Heart left ventricle (tissue), 16 donors: Measurements from ENCODE around the gene KRTAP5-8. TPM values are rescaled to one million over a fixed set of nuclear protein-coding genes. Genes with fewer than 3 reads are reported as not detected.
"Not testable (repeated sequence)": the region's sequence is repeated elsewhere in the genome, so short reads cannot be mapped to it uniquely, and the experiment has no call there.

Experiments
- ATAC-seq, 4 donors: fragments of 200-7000 bp; cut with Tn5 transposase; one replicate each; pipeline ENCODE4 v1.9.1; 2020 to 2022; ENCODE audit warnings: moderate library complexity in 4 of 4, mild to moderate bottlenecking in 3 of 4, moderate number of reproducible peaks in 1 of 4
- DNase-seq, 5 donors: peaks; one replicate each; pipeline ENCODE4 v3.0.0-alpha.2; 2020
- H3K27ac ChIP-seq, 12 donors: fragments of 200-600 bp; sonication (generic) in 4 of 12; one replicate each; pipeline versions ENCODE4 v1.5.0 to v1.8.0; 2016 to 2022; ENCODE audit warnings: mild to moderate bottlenecking in 2 of 12
- H3K27me3 ChIP-seq, 9 donors: fragments of 200-600 bp; sonication (generic) in 2 of 9; one replicate each; pipeline versions ENCODE4 v1.5.1 to v1.8.0; 2016 to 2022; ENCODE audit warnings: mild to moderate bottlenecking in 3 of 9
- H3K36me3 ChIP-seq, 9 donors: fragments of 200-600 bp; sonication (generic) in 2 of 9; one replicate each; pipeline versions ENCODE4 v1.5.0 to v1.8.0; 2018 to 2022; ENCODE audit warnings: mild to moderate bottlenecking in 2 of 9
- H3K4me1 ChIP-seq, 12 donors: fragments of 200-600 bp; sonication (generic) in 4 of 12; one replicate each; pipeline versions ENCODE4 v1.5.0 to v1.8.0; 2016 to 2022; ENCODE audit warnings: mild to moderate bottlenecking in 3 of 12
- H3K4me3 ChIP-seq, 12 donors: fragments of 200-600 bp; sonication (generic) in 4 of 12; one replicate each; pipeline versions ENCODE4 v1.5.0 to v1.8.0; 2017 to 2022; ENCODE audit warnings: mild to moderate bottlenecking in 9 of 12, moderate library complexity in 4 of 12
- H3K9me3 ChIP-seq, 12 donors: fragments of 200-600 bp; sonication (generic) in 4 of 12; one replicate each; pipeline versions ENCODE4 v1.5.0 to v1.8.0; 2016 to 2022; ENCODE audit warnings: mild to moderate bottlenecking in 1 of 12
- CTCF ChIP-seq, 12 donors: fragments of 200-600 bp; sonication (generic) in 4 of 12; IDR thresholded peaks; one replicate each; pipeline versions ENCODE4 v1.5.0 to v1.8.0; 2018 to 2022; ENCODE audit warnings: antibody characterized with exemption in 12 of 12, mild to moderate bottlenecking in 5 of 12
- POLR2A ChIP-seq, 2 donors: fragments of 450-650 bp; IDR thresholded peaks; one replicate each; pipeline ENCODE4 v1.6.1; 2017; ENCODE audit warnings: antibody characterized with exemption in 2 of 2, mild to moderate bottlenecking in 2 of 2, moderate library complexity in 2 of 2
- WGBS, 4 donors: extraction: QIAGEN DNeasy Blood & Tissue Kit in 2 of 4; methylation state at CpG; one replicate each; pipeline versions ENCODE4 v1.1.5 to v1.1.7; 2013 to 2018; 5-methylcytosine and 5-hydroxymethylcytosine counted together
- intact Hi-C, 10 donors: fragments of 100-400 bp; cut with DNase I; formaldehyde crosslinking; loops; one replicate each; pipeline versions ENCODE4 v1.11.1 to v1.14.2; 2022
- polyA plus RNA-seq, 2 donors: library from polyadenylated mRNA; stranded (reverse); fragments of 200-250 nt; gene quantifications; one replicate each; pipeline ENCODE4 v1.2.3, GENCODE V29; 2013
- total RNA-seq, 9 donors: library from RNA; depleted of rRNA in 2 of 9; stranded (reverse); fragments of >200 nt in 2 of 9; fragmentation: NEBNext Ultra II Directional in 3 of 9; extraction: Animal tissue kit (Norgen Biotek cat#: 25700) in 3 of 9; gene quantifications; one replicate each; pipeline versions ENCODE4 v1.1.0 to v1.2.4, GENCODE V29; 2016 to 2023
- donor health status: ischemic (EF 13 %, LVEDD 7.1; RV severe dilation, severe dysfunction).
- donor health status: healthy with polysubstance abuse.
- donor health status: DM: no; HTN: yes; CAD: no.
- donor health status: DM: no; HTN: no; CAD: no.
- donor health status: ischemic (EF 25% LVEDD 6.9; RV normal size, moderate dysfunction).
- donor health status: ischemic (EF 25% LVEDD 5.7; RV mildly dilated, moderate dysfunction).
- donor health status: healthy.
- donor health status: DM: yes; HTN: yes; CAD: no.
- donor health status: ischemic (EF 35%, LVEDD 5.7; RV mildly dilated, moderate dysfunction).
- donor health status: nonischemic (EF 11% LVEDD 7.7; RV severe dilation, severe dysfunction).
- donor health status: DM: yes; HTN: yes; CAD: no.
- donor health status: PGD.
- donor health status: ischemic (EF 29% LVEDD 5.4; RV normal size, mild dysfunction).
- donor health status: nonischemic (EF 23%, LVEDD 6.1; RV moderate dilation, normal function).

KRTAP5-8 gene
- total and polyA plus RNA-seq, 11 donors, result 0.19 TPM; not detected in 10

GRCh38 chr11:71582309-71582895, 44.6 kb downstream of the KRTAP5-8 start, which contains the start of gene KRTAP5-11:
KRTAP5-11 (minus strand) TSS chr11:71582875; CDS start chr11:71582837, 38 bp downstream.
- DNase-seq, result no peak
- ATAC-seq, result no peak
- 66 to 87% (median 78%) methylated on average over 2 to 3 of the region's 3 CpGs for WGBS, 4 donors
- Histone ChIP-seq H3K9me3 (no peaks in the 10 kb centered on the region), H3K4me1 (peaks cover 0 to 6% (median 0%) of the 10 kb centered on the region in 12 donors), H3K36me3 (no peaks in the 10 kb centered on the region), H3K27ac (no peak within 1 kb of the TSS), H3K27me3 (peaks cover 0 to 17% (median 0%) of the 10 kb centered on the region in 9 donors), H3K4me3 (no peak within 1 kb of the TSS)
- intact Hi-C loops, result no loop called here
- TF ChIP-seq POLR2A (IDR thresholded peaks at IDR 0.05), result no peak
- no peak for TF ChIP-seq CTCF (IDR thresholded peaks at IDR 0.05)

GRCh38 chr11:71582969-71583368, 45.1 kb downstream of the KRTAP5-8 start:
- H3K36me3 ChIP-seq, H3K27ac ChIP-seq, H3K4me3 ChIP-seq, DNase-seq, H3K9me3 ChIP-seq, ATAC-seq, H3K4me1 ChIP-seq, intact Hi-C loops: not testable (repeated sequence)
- 75 to 90% (median 88%) methylated on average over 2 of the region's 2 CpGs for WGBS, 4 donors
- peaks cover 0 to 17% (median 0%) of the 10 kb centered on the region in 9 donors for H3K27me3 ChIP-seq

- DNase-seq, intact Hi-C loops, H3K27ac ChIP-seq, ATAC-seq, H3K4me3 ChIP-seq, H3K36me3 ChIP-seq, H3K9me3 ChIP-seq, H3K4me1 ChIP-seq: not testable (repeated sequence)
- 83 to 90% (median 87%) methylated on average over 5 of the region's 5 CpGs for WGBS, 4 donors
- peaks cover 0 to 17% (median 0%) of the 10 kb centered on the region in 9 donors for H3K27me3 ChIP-seq
Measured at GRCh38 chr11:71585673-71586072, 47.8 kb downstream of the KRTAP5-8 start.

DNA sequence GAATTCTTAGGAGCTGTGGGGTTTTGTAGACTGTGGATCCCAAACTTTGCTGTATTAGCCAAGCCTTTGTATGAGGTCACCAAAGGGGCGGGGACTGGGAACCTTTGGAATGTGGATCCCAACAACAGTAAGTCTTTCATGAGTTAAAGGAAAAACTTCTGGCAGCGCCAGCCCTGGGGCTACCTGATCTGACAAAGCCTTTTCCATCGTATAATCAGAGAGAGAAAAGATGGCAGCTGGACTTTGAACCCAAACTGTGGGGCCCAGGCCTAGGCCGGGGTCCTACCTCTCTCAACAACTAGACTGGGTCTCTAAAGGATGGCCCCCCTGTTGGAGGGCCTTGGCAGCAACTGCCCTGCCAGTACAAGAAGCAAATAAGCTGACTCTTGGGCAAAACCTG, 50.5 kb downstream of the KRTAP5-8 start:
- ATAC-seq, H3K4me1 ChIP-seq, DNase-seq, H3K36me3 ChIP-seq, H3K9me3 ChIP-seq, H3K27ac ChIP-seq, intact Hi-C loops, H3K4me3 ChIP-seq: not testable (repeated sequence)
- H3K27me3 ChIP-seq, result peaks cover 0 to 17% (median 0%) of the 10 kb centered on the region in 9 donors
- 56 to 67% (median 63%) methylated on average over 4 of the region's 4 CpGs for WGBS, 4 donors

Other genes starting within 250 kb of the KRTAP5-8 start
- gene DHCR7, start 89.6 kb upstream of the KRTAP5-8 start, total RNA-seq, result 10 to 100 TPM; 19.8 to 44.5 (median 30.8) TPM
- 10 to 100 TPM; 12.6 to 22.2 TPM for gene DHCR7, start 89.6 kb upstream of the KRTAP5-8 start, polyA plus RNA-seq
- 10 to 100 TPM; 11.4 to 41.9 (median 18.0) TPM for gene NADSYN1, start 84.8 kb upstream of the KRTAP5-8 start, total RNA-seq
- gene NADSYN1, start 84.8 kb upstream of the KRTAP5-8 start, polyA plus RNA-seq, result 10 to 100 TPM; 19.4 to 23.4 TPM
- not detected for gene KRTAP5-7, start 10.8 kb upstream of the KRTAP5-8 start, total RNA-seq
- gene KRTAP5-7, start 10.8 kb upstream of the KRTAP5-8 start, polyA plus RNA-seq, result not detected
- not detected for gene KRTAP5-9, start 10.4 kb downstream of the KRTAP5-8 start, total RNA-seq
- gene KRTAP5-9, start 10.4 kb downstream of the KRTAP5-8 start, polyA plus RNA-seq, result not detected
- gene KRTAP5-10, start 27.5 kb downstream of the KRTAP5-8 start, total RNA-seq, result not detected
- gene KRTAP5-10, start 27.5 kb downstream of the KRTAP5-8 start, polyA plus RNA-seq, result not detected
- gene KRTAP5-11, start 44.9 kb downstream of the KRTAP5-8 start, total RNA-seq, result not detected
- gene KRTAP5-11, start 44.9 kb downstream of the KRTAP5-8 start, polyA plus RNA-seq, result not detected